Measurements from ENCODE around the gene RGS19. TPM values are rescaled to one million over a fixed set of nuclear protein-coding genes. Genes with fewer than 3 reads are reported as not detected.
"Not testable (repeated sequence)": the region's sequence is repeated elsewhere in the genome, so short reads cannot be mapped to it uniquely, and the experiment has no call there.

Gene RGS19
- total RNA-seq, 2 experiments from 2014 or later = 20.6 to 23.5 TPM

DNA sequence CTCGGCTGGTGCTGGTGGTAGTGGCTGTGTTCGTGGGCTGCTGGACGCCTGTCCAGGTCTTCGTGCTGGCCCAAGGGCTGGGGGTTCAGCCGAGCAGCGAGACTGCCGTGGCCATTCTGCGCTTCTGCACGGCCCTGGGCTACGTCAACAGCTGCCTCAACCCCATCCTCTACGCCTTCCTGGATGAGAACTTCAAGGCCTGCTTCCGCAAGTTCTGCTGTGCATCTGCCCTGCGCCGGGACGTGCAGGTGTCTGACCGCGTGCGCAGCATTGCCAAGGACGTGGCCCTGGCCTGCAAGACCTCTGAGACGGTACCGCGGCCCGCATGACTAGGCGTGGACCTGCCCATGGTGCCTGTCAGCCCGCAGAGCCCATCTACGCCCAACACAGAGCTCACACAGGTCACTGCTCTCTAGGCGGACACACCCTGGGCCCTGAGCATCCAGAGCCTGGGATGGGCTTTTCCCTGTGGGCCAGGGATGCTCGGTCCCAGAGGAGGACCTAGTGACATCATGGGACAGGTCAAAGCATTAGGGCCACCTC is 19.2 kb upstream of the RGS19 start:
- H3K9me3 Mint-ChIP-seq = peaks cover 2% of the 10 kb centered on the region
- H3K36me3 Mint-ChIP-seq (ENCODE audit: low read depth) = peaks cover 2% of the 10 kb centered on the region
- DNase-seq = no peak
- intact Hi-C loops (cut with micrococcal nuclease) = no loop called here
- H3K4me3 Mint-ChIP-seq = no peak overlapping the region
- H3K4me1 Mint-ChIP-seq (ENCODE audit: low read depth) = peaks cover 12% of the 10 kb centered on the region
- no peak overlapping the region for H3K27ac Mint-ChIP-seq
- peaks cover 15% of the 10 kb centered on the region for H3K27me3 Mint-ChIP-seq (ENCODE audit: low read depth)
- CTCF ChIA-PET = interaction anchor here (1.3 kb wide), 1 partner anchor 15 kb away, joined by 4 read pairs; the partner anchor contains the start of gene LKAAEAR1

GRCh38 chr20:64096535-64096934 is 17.2 kb upstream of the RGS19 start:
- CTCF ChIA-PET = interaction anchor here (1.2 kb wide), 1 partner anchor 17 kb away, joined by 3 read pairs; the partner anchor contains the start of gene RGS19
- no peak overlapping the region for H3K27ac Mint-ChIP-seq
- peaks cover 2% of the 10 kb centered on the region for H3K36me3 Mint-ChIP-seq (ENCODE audit: low read depth)
- H3K4me3 Mint-ChIP-seq = no peak overlapping the region
- peaks cover 2% of the 10 kb centered on the region for H3K9me3 Mint-ChIP-seq
- DNase-seq = no peak
- H3K27me3 Mint-ChIP-seq (ENCODE audit: low read depth) = peaks cover 6% of the 10 kb centered on the region
- intact Hi-C loops (cut with micrococcal nuclease) = no loop called here
- peaks cover 7% of the 10 kb centered on the region for H3K4me1 Mint-ChIP-seq (ENCODE audit: low read depth)

DNA sequence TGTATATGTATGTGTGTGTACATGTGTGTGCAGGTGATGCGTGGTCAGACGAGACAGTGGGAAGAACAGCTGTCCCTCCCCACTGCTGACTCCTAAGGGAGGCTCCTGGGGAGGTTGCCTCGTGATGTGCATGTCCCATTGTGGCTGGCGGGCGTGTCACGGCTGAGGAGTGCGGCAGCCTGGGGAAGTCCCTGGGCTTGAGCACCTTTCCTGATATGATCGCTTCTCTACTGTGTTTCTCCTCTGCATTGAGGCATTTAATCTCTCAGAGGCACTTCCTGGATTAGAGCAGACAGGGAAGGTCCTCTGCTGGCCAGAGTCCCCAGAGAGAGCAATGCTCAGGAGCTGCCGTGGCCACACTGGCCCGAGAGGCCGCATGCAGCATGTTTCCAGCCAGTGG is 16.6 kb upstream of the RGS19 start:
- Mint-ChIP-seq H3K9me3 (peaks cover 2% of the 10 kb centered on the region), H3K27me3 (ENCODE audit: low read depth) (peaks cover under 1% of the 10 kb centered on the region), H3K4me1 (ENCODE audit: low read depth) (peaks cover under 1% of the 10 kb centered on the region), H3K36me3 (ENCODE audit: low read depth) (peaks cover 2% of the 10 kb centered on the region), H3K4me3 (no peak overlapping the region), H3K27ac (no peak overlapping the region)
- intact Hi-C loops (cut with micrococcal nuclease) = no loop called here
- CTCF ChIA-PET = interaction anchor here (1.2 kb wide), 1 partner anchor 17 kb away, joined by 3 read pairs; the partner anchor contains the start of gene RGS19
- DNase-seq = no peak

DNA sequence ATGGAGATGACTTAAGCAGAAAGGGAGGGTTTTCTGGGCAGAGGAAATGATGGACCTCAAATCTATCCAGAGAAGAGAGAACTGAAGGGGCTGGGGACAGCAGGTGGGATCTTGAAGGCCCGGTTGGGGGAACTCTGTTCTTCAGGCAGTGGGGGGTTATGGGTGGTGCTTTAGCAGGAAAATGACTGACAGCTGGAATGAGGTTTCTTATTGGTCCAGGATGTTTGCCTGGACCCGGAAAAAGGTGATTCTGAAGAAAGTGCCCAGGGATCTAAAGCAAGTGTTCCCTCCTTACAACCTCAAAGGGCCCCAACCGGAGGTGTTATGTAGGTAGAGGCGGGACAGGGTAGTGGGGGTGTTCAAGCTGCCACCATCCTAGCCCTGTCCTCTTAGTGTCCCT is 16.1 kb upstream of the RGS19 start:
- no peak for DNase-seq
- CTCF ChIA-PET = interaction anchor here (0.6 to 1.2 kb wide), 2 partner anchors 16 to 50 kb away, joined by 3 read pairs; partner anchors contain the start of gene RGS19
- Mint-ChIP-seq H3K9me3 (peaks cover 2% of the 10 kb centered on the region), H3K36me3 (ENCODE audit: low read depth) (peaks cover 2% of the 10 kb centered on the region), H3K4me3 (no peak overlapping the region), H3K4me1 (ENCODE audit: low read depth) (no peaks in the 10 kb centered on the region), H3K27ac (no peak overlapping the region), H3K27me3 (ENCODE audit: low read depth) (no peaks in the 10 kb centered on the region)
- intact Hi-C loops (cut with micrococcal nuclease) = no loop called here

GRCh38 chr20:64093013-64093503 is 13.7 kb upstream of the RGS19 start:
- Mint-ChIP-seq H3K4me3 (no peak overlapping the region), H3K27me3 (ENCODE audit: low read depth) (no peaks in the 10 kb centered on the region), H3K27ac (no peak overlapping the region), H3K9me3 (peaks cover 2% of the 10 kb centered on the region), H3K4me1 (ENCODE audit: low read depth) (no peaks in the 10 kb centered on the region), H3K36me3 (ENCODE audit: low read depth) (peaks cover 2% of the 10 kb centered on the region)
- DNase-seq = no peak
- intact Hi-C loops (cut with micrococcal nuclease) = no loop called here
- CTCF ChIA-PET = no interaction called here

DNA sequence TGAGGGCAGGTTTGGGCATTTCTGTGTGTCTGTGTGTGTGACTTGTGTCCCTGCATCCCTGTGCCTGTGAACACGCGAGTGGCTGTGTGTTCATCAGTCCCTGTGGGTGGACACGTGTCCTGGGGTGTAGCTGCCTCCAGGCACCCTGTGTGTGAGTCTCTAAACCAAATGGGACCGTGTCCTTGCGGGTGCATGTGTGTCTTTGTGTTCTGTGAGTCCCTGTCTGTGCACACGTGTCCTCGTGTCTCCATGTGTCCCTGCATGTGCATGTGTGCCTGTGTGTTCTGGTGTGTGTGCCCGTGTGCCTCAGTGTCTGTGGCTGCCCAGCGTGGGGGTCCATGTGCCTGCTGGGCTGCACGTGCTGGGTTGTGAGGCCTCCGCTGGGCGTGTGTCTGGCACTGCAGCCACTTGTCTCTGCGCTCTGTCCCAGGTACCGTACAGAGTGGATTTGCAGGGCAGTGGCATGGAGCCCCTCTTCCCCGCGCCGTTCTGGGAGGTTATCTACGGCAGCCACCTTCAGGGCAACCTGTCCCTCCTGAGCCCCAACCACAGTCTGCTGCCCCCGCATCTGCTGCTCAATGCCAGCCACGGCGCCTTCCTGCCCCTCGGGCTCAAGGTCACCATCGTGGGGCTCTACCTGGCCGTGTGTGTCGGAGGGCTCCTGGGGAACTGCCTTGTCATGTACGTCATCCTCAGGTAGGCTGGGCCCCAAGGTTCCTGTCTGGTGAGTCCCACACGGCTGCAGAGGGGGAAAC is 13.1 kb upstream of the RGS19 start:
- intact Hi-C loops (cut with micrococcal nuclease) = no loop called here
- Mint-ChIP-seq H3K9me3 (peaks cover 2% of the 10 kb centered on the region), H3K4me3 (no peak overlapping the region), H3K27me3 (ENCODE audit: low read depth) (no peaks in the 10 kb centered on the region), H3K36me3 (ENCODE audit: low read depth) (peaks cover 2% of the 10 kb centered on the region), H3K27ac (no peak overlapping the region), H3K4me1 (ENCODE audit: low read depth) (no peaks in the 10 kb centered on the region)
- CTCF ChIA-PET = no interaction called here
- DNase-seq = no peak

GRCh38 chr20:64091770-64092169 is 12.5 kb upstream of the RGS19 start:
- CTCF ChIA-PET = no interaction called here
- Mint-ChIP-seq H3K36me3 (ENCODE audit: low read depth) (peaks cover under 1% of the 10 kb centered on the region), H3K4me1 (ENCODE audit: low read depth) (no peaks in the 10 kb centered on the region), H3K4me3 (no peak overlapping the region), H3K27ac (no peak overlapping the region), H3K9me3 (peaks cover 2% of the 10 kb centered on the region), H3K27me3 (ENCODE audit: low read depth) (no peaks in the 10 kb centered on the region)
- no peak for DNase-seq
- intact Hi-C loops (cut with micrococcal nuclease) = no loop called here

DNA sequence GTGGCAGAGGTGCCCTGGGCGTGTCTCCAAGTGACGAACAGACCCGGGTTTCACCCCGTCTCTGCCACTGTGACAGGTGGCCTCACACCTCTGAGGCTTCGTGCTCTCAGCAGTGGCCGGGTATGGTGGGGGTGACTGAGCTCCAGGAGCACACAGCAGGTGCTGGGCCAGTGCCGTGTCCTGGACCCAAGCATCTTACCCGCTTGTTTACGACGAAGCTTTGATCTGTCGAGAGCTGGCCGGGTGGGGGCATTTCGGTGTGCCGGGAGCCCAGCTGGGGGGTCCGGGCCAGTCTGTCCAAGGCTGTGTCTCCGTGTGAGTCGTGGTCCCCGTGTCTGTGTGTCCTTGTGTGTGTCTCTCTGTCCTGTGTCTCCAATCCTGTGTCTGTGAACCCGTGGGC is 12.0 kb upstream of the RGS19 start:
- intact Hi-C loops (cut with micrococcal nuclease) = no loop called here
- H3K27me3 Mint-ChIP-seq (ENCODE audit: low read depth) = no peaks in the 10 kb centered on the region
- H3K36me3 Mint-ChIP-seq (ENCODE audit: low read depth) = no peaks in the 10 kb centered on the region
- CTCF ChIA-PET = no interaction called here
- peaks cover 3% of the 10 kb centered on the region for H3K9me3 Mint-ChIP-seq
- no peak for DNase-seq
- H3K27ac Mint-ChIP-seq = no peak overlapping the region
- H3K4me3 Mint-ChIP-seq = no peak overlapping the region
- H3K4me1 Mint-ChIP-seq (ENCODE audit: low read depth) = no peaks in the 10 kb centered on the region

DNA sequence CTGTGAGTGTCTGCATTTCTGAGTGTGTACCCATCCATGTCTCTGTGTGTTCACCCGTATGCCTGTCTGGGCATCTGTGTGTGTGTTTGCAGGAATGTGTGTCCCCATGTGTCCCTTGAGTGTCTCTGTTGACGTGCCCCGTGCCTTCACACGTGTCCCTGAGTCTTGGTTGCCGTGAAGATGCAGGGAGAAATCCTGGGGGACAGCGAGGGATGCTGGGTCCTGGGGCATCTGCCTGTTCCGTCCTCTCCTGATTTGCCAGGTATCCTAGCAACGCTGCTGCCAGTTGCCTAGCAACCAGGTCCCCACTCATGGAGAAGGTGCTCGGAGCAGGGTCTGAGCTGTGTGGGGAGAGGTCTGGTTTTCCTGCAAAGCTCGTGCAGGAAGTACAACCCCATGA is 10.8 kb upstream of the RGS19 start:
- no peak overlapping the region for H3K27ac Mint-ChIP-seq
- H3K9me3 Mint-ChIP-seq = peaks cover 3% of the 10 kb centered on the region
- no peaks in the 10 kb centered on the region for H3K36me3 Mint-ChIP-seq (ENCODE audit: low read depth)
- CTCF ChIA-PET = interaction anchor here (1.1 kb wide), 1 partner anchor 121 kb away, joined by 3 read pairs; no protein-coding TSS in a partner anchor
- intact Hi-C loops (cut with micrococcal nuclease) = no loop called here
- no peaks in the 10 kb centered on the region for H3K4me1 Mint-ChIP-seq (ENCODE audit: low read depth)
- DNase-seq = no peak
- H3K4me3 Mint-ChIP-seq = no peak overlapping the region
- peaks cover 2% of the 10 kb centered on the region for H3K27me3 Mint-ChIP-seq (ENCODE audit: low read depth)

GRCh38 chr20:64088586-64088985 is 9.3 kb upstream of the RGS19 start:
- H3K27me3 Mint-ChIP-seq (ENCODE audit: low read depth); H3K27ac Mint-ChIP-seq; intact Hi-C loops (cut with micrococcal nuclease); H3K36me3 Mint-ChIP-seq (ENCODE audit: low read depth); CTCF ChIA-PET; H3K4me3 Mint-ChIP-seq; DNase-seq; H3K9me3 Mint-ChIP-seq; H3K4me1 Mint-ChIP-seq (ENCODE audit: low read depth): not testable (repeated sequence)

- H3K27me3 Mint-ChIP-seq (ENCODE audit: low read depth); intact Hi-C loops (cut with micrococcal nuclease); DNase-seq; H3K4me3 Mint-ChIP-seq; H3K36me3 Mint-ChIP-seq (ENCODE audit: low read depth); H3K9me3 Mint-ChIP-seq; H3K27ac Mint-ChIP-seq; CTCF ChIA-PET: not testable (repeated sequence)
- H3K4me1 Mint-ChIP-seq (ENCODE audit: low read depth) = peaks cover 13% of the 10 kb centered on the region
Observed at GRCh38 chr20:64087226-64087825, 8.0 kb upstream of the RGS19 start.

DNA sequence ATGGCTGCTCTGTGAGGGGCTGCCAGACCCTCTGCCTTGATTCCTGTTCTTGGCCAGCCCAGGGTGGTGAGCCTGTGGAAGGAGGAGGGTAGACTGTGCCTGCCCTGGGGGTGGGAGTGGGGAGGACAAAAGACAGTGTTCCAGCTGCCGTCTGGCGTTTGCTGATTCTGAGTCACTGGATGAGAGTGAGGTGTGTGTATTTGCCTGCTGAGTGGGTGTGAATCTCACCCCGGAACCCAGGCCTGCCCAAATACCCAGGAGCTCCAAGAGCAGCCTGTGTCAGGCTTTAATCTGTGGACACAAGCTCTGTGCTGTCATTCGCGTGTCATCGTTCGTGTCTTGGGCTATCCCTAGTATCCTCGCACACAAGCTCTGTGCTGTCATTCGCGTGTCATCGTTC is 7.5 kb upstream of the RGS19 start:
- no peak overlapping the region for H3K27ac Mint-ChIP-seq
- CTCF ChIA-PET = interaction anchor here (5.7 kb wide), 1 partner anchor 33 kb away, joined by 47 read pairs; no protein-coding TSS in a partner anchor
- no peak for DNase-seq
- peaks cover 18% of the 10 kb centered on the region for H3K4me1 Mint-ChIP-seq (ENCODE audit: low read depth)
- H3K9me3 Mint-ChIP-seq = peaks cover 3% of the 10 kb centered on the region
- no peaks in the 10 kb centered on the region for H3K36me3 Mint-ChIP-seq (ENCODE audit: low read depth)
- peaks cover 9% of the 10 kb centered on the region for H3K27me3 Mint-ChIP-seq (ENCODE audit: low read depth)
- no peak overlapping the region for H3K4me3 Mint-ChIP-seq
- intact Hi-C loops (cut with micrococcal nuclease) = no loop called here
